G401 (cell line): Measurements from ENCODE around the gene CD302. TPM values are rescaled to one million over a fixed set of nuclear protein-coding genes. Genes with fewer than 3 reads are reported as not detected.

Experiments
- total RNA-seq: library from RNA; depleted of rRNA; stranded (reverse); fragments of >200 nt; shearing (Covaris generic); gene quantifications from 2 replicates; pipeline ENCODE4 v1.2.3, GENCODE V29; 2014; rRNA removed

The CD302 gene
- total RNA-seq, 1 experiment from 2014 or later = not detected

Other genes starting within 250 kb of the CD302 start
- 19.9 and 28.8 TPM in 2 replicates for gene BAZ2B, start 181.7 kb downstream of the CD302 start, total RNA-seq
- gene MARCHF7, start 85.7 kb downstream of the CD302 start, total RNA-seq = 144 and 189 TPM in 2 replicates
- not detected in 2 replicates for gene LY75, start 106.5 kb upstream of the CD302 start, total RNA-seq